HepG2 (cell line): ENCODE measurements around the gene OR2V2. TPM values are rescaled to one million over a fixed set of nuclear protein-coding genes. Genes with fewer than 3 reads are reported as not detected.
A peak's percentile ranks its signal among the peaks of the same experiment; 100 is the strongest.

ENCODE experiments used
- ATAC-seq: fragments of 200-7000 bp; cut with Tn5 transposase; 3 replicates; pipeline ENCODE4 v1.9.1; 2020; ENCODE audit warnings: mild to moderate bottlenecking, moderate library complexity
- BruUV-seq: library from RNA; stranded (reverse); fragments of 400-500 nt; replicated peaks from 2 replicates; lab custom pipeline; 2021; lab: Mats Ljungman, UMichigan
- CTCF ChIA-PET: fragments of 300-600 bp; formaldehyde crosslinking; extraction: SDS; loops from one replicate; lab custom pipeline; 2021; ENCODE audit warnings: low total read pairs, inconsistent platforms, low intra/inter-chr PET ratio; lab: Yijun Ruan, JAX
- POLR2A ChIA-PET: fragments of 350-600 bp; sonication (Branson Sonifier 250); formaldehyde crosslinking; loops from one replicate; lab custom pipeline; 2020; ENCODE audit warnings: antibody characterized with exemption, inconsistent platforms; lab: Yijun Ruan, JAX
- DNase-seq: peaks from one replicate; pipeline ENCODE4 v3.0.0-alpha.2; 2015; ENCODE audit warnings: low spot score
- FAIRE-seq: peaks from 3 replicates; lab custom pipeline; 2011; peaks lifted over from hg19 to GRCh38; lab: Jason Lieb, UNC
- H2AFZ ChIP-seq: one replicate; pipeline ENCODE4 v1.6.1; 2011; ENCODE audit warnings: low read length, inconsistent platforms
- H3K27ac ChIP-seq: fragments of 300-600 bp; 3 replicates; pipeline ENCODE4 v1.8.0; 2011; ENCODE audit warnings: mixed run types, mild to moderate bottlenecking, mixed read lengths, low read length, inconsistent platforms; ENCODE audit not compliant: insufficient read depth; ENCODE audit errors: extremely low read length
- H3K27me3 ChIP-seq, 2 experiments: fragments of 200-600 bp in 1 of 2; 2 replicates in 1 of 2; 3 replicates in 1 of 2; pipeline versions ENCODE4 v1.6.0 to v1.8.0; 2011; ENCODE audit warnings: low read length in 2 of 2, mild to moderate bottlenecking in 2 of 2, moderate library complexity in 2 of 2, inconsistent platforms in 1 of 2; ENCODE audit not compliant: insufficient read depth in 2 of 2, control insufficient read depth in 1 of 2
- H3K36me3 ChIP-seq, 2 experiments: fragments of 200-600 bp in 1 of 2; replicated peaks in 1 of 2; 2 replicates in 1 of 2; 3 replicates in 1 of 2; pipeline versions ENCODE4 v1.5.1 to v1.8.0; 2011; ENCODE audit warnings: low read length in 2 of 2, inconsistent platforms in 1 of 2; ENCODE audit not compliant: insufficient read depth in 2 of 2, control insufficient read depth in 1 of 2
- H3K4me1 ChIP-seq: 2 replicates; pipeline ENCODE4 v1.5.1; 2012; ENCODE audit warnings: low read length, inconsistent platforms; ENCODE audit not compliant: insufficient read depth
- H3K4me2 ChIP-seq: 2 replicates; pipeline ENCODE4 v1.6.0; 2011; ENCODE audit warnings: low read depth, low read length, inconsistent platforms
- H3K4me3 ChIP-seq, 3 experiments: fragments of 200-600 bp in 1 of 3; sonication (generic), shearing (Covaris generic) in 1 of 3; replicated peaks in 1 of 3; 2 replicates each; pipeline ENCODE4 v1.5.1; 2011 to 2016; ENCODE audit warnings: low read length in 3 of 3, inconsistent platforms in 2 of 3, low read depth in 2 of 3, mild to moderate bottlenecking in 2 of 3, control low read depth in 1 of 3, mixed read lengths in 1 of 3; ENCODE audit not compliant: insufficient read depth in 1 of 3
- H3K79me2 ChIP-seq: one replicate; pipeline ENCODE4 v1.6.1; 2011; ENCODE audit warnings: low read length, inconsistent platforms; ENCODE audit not compliant: insufficient read depth
- H3K9ac ChIP-seq: 2 replicates; pipeline ENCODE4 v1.6.0; 2011; ENCODE audit warnings: mild to moderate bottlenecking, low read depth, low read length, inconsistent platforms; ENCODE audit not compliant: insufficient read depth
- H3K9me3 ChIP-seq: 2 replicates; pipeline ENCODE4 v1.5.1; 2012; ENCODE audit warnings: mild to moderate bottlenecking, low read length
- H4K20me1 ChIP-seq: 2 replicates; pipeline ENCODE4 v1.6.0; 2011; ENCODE audit warnings: inconsistent platforms, mild to moderate bottlenecking, low read length, moderate library complexity; ENCODE audit not compliant: insufficient read depth
- HNF4G ChIP-seq, 2 experiments: sonication (generic) in 1 of 2; formaldehyde crosslinking in 1 of 2; IDR thresholded peaks; 2 replicates each; pipeline versions ENCODE4 v1.4.0 to v1.6.1; 2011 to 2020; ENCODE audit warnings: borderline replicate concordance in 2 of 2, low read depth in 2 of 2, mild to moderate bottlenecking in 2 of 2, low read length in 1 of 2, missing genetic modification reagents in 1 of 2, moderate library complexity in 1 of 2
- HOXA9 ChIP-seq: sonication (generic); formaldehyde crosslinking; IDR thresholded peaks from 2 replicates; pipeline ENCODE4 v1.8.1; 2022; ENCODE audit warnings: missing genetic modification reagents, mild to moderate bottlenecking, moderate library complexity, borderline replicate concordance
- MTF2 ChIP-seq: sonication (generic); formaldehyde crosslinking; IDR thresholded peaks from 2 replicates; pipeline ENCODE4 v1.5.0; 2020; ENCODE audit warnings: missing genetic modification reagents, borderline replicate concordance
- NFKB2 ChIP-seq: sonication (generic); formaldehyde crosslinking; IDR thresholded peaks from 2 replicates; pipeline ENCODE4 v1.4.0; 2020; ENCODE audit warnings: missing genetic modification reagents, borderline replicate concordance
- NRL ChIP-seq: sonication (generic); formaldehyde crosslinking; IDR thresholded peaks from 2 replicates; pipeline ENCODE4 v1.5.0; 2020; ENCODE audit warnings: missing genetic modification reagents, mild to moderate bottlenecking, moderate library complexity, borderline replicate concordance
- THAP11 ChIP-seq: IDR thresholded peaks from 2 replicates; pipeline ENCODE4 v1.6.1; 2016; ENCODE audit warnings: missing biosample characterization, missing genetic modification reagents
- ZFP1 ChIP-seq: IDR thresholded peaks from 2 replicates; pipeline ENCODE4 v1.6.1; 2016
- ZNF124 ChIP-seq: sonication (generic); formaldehyde crosslinking; IDR thresholded peaks from 2 replicates; pipeline ENCODE4 v1.4.0; 2020; ENCODE audit warnings: missing genetic modification reagents
- ZNF143 ChIP-seq: sonication (generic); formaldehyde crosslinking; IDR thresholded peaks from 2 replicates; pipeline ENCODE4 v1.4.0; 2020; ENCODE audit warnings: missing genetic modification reagents
- ZNF747 ChIP-seq: sonication (generic); formaldehyde crosslinking; IDR thresholded peaks from 2 replicates; pipeline ENCODE4 v1.8.1; 2023; ENCODE audit warnings: missing genetic modification reagents, mild to moderate bottlenecking, borderline replicate concordance
- WGBS: methylation state at CpG from one replicate; pipeline ENCODE4 v1.1.6; 2017; ENCODE audit warnings: low lambda C conversion rate; 5-methylcytosine and 5-hydroxymethylcytosine counted together
- in situ Hi-C: cut with HindIII; loops from 2 replicates; pipeline ENCODE4 v1.10.0; 2017; ENCODE audit warnings: low pct_unique_long_range_greater_than_20kb; ENCODE audit not compliant: extremely low pct_ligation_motif_present
- intact Hi-C: fragments of 100-400 bp; cut with micrococcal nuclease; formaldehyde crosslinking; loops from one replicate; pipeline ENCODE4 v1.10.0; 2022; ENCODE audit not compliant: unreplicated experiment
- polyA plus RNA-seq, 8 experiments: library from polyadenylated mRNA; depleted of rRNA in 3 of 8; stranded (reverse) in 7 of 8; unstranded in 1 of 8; fragments of >200 nt; fragmentation: Illumina TruSeq in 4 of 8; extraction: Trizol in 4 of 8; gene quantifications; 2 replicates each; pipeline versions ENCODE4 v1.2.1 to v1.2.3, GENCODE V29; 2011 to 2016; ENCODE audit warnings: low read depth in 4 of 8, missing spikeins in 1 of 8, mixed read lengths in 1 of 8; ENCODE audit not compliant: insufficient read depth in 1 of 8
- total RNA-seq, 5 experiments: library from RNA; depleted of rRNA; stranded (reverse); fragments of >200 nt; fragmentation: Illumina TruSeq; extraction: Trizol; gene quantifications; 2 replicates each; pipeline ENCODE4 v1.2.3, GENCODE V29; 2016; ENCODE audit warnings: low read depth in 1 of 5
- TF ChIP-seq, protein P1 (sequence below): sonication (generic); formaldehyde crosslinking; IDR thresholded peaks from 2 replicates; pipeline ENCODE4 v1.5.1; 2020; ENCODE audit warnings: mild to moderate bottlenecking, missing genetic modification reagents, borderline replicate concordance
- TF ChIP-seq, protein P2 (sequence below): IDR thresholded peaks from 2 replicates; pipeline ENCODE4 v1.6.1; 2012; ENCODE audit warnings: inconsistent platforms

The OR2V2 gene
- total and polyA plus RNA-seq, 2 of the 13 experiments (the other 11 are each of a cell fraction or from before 2014, with no cell fraction given) = not detected

GRCh38 chr5:181170996-181171395 lies 23.6 kb downstream of the OR2V2 start:
- Histone ChIP-seq H3K4me1 (peaks cover 50% of the 10 kb centered on the region), H2AFZ (no peak overlapping the region), H3K4me3 (peak overlapping the region in 1 of 3 experiments; percentile 9; a peak in 1 of 6 replicates), H4K20me1 (no peaks in the 10 kb centered on the region), H3K36me3 (no peaks in the 10 kb centered on the region), H3K27me3 (peaks cover 0 to 12% of the 10 kb centered on the region in 2 experiments; a peak in 1 of 5 replicates), H3K79me2 (no peaks in the 10 kb centered on the region), H3K9me3 (no peaks in the 10 kb centered on the region), H3K9ac (no peak overlapping the region), H3K27ac (no peak overlapping the region), H3K4me2 (peak overlapping the region; percentile 96)
- ChIA-PET CTCF (no interaction called here), POLR2A (interaction anchor here (1.0 to 1.2 kb wide), 2 partner anchors 13 to 53 kb away, joined by 3 to 4 read pairs; no protein-coding TSS in a partner anchor)
- BruUV-seq = no TSS peak
- intact Hi-C loops (no loop called here), in situ Hi-C loops (no loop called here)
- DNase-seq = no peak
- WGBS = 41% methylated on average over 6 of the region's 6 CpGs
- no peak for ATAC-seq
- TF ChIP-seq, protein P1, sequence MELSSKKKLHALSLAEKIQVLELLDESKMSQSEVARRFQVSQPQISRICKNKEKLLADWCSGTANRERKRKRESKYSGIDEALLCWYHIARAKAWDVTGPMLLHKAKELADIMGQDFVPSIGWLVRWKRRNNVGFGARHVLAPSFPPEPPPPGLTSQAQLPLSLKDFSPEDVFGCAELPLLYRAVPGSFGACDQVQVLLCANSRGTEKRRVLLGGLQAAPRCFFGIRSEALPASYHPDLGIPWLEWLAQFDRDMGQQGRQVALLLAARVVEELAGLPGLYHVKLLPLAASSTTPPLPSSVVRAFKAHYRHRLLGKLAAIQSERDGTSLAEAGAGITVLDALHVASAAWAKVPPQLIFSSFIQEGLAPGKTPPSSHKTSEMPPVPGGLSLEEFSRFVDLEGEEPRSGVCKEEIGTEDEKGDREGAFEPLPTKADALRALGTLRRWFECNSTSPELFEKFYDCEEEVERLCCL (CRISPR knock-in tag) = no peak
- TF ChIP-seq, protein P2, sequence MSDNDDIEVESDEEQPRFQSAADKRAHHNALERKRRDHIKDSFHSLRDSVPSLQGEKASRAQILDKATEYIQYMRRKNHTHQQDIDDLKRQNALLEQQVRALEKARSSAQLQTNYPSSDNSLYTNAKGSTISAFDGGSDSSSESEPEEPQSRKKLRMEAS = no peak
- TF ChIP-seq ZNF747 (CRISPR knock-in tag) (no peak), ZNF124 (CRISPR knock-in tag) (no peak), THAP11 (no peak), HOXA9 (no peak), MTF2 (CRISPR knock-in tag) (no peak), NFKB2 (CRISPR knock-in tag) (no peak), NRL (CRISPR knock-in tag) (no peak), HNF4G (IDR thresholded peaks at IDR 0.05; ENCODE audit: borderline replicate concordance, low read depth, low read length) (no peak), HNF4G (CRISPR knock-in tag; IDR thresholded peaks at IDR 0.05; ENCODE audit: borderline replicate concordance, low read depth) (no peak), ZNF143 (CRISPR knock-in tag) (no peak), ZFP1 (CRISPR knock-in tag) (no peak)
- no peak for FAIRE-seq
